Glomerular visceral epithelial cell (primary cell): ENCODE data around the gene EEIG2.
"Not testable (repeated sequence)": the region's sequence is repeated elsewhere in the genome, so short reads cannot be mapped to it uniquely, and the experiment has no call there.

Experiments
- DNase-seq: peaks from one replicate; pipeline ENCODE4 v3.0.0-alpha.2; 2016; ENCODE audit errors: extremely low spot score

The EEIG2 gene

GRCh38 chr1:108547493-108547892 lies 12.4 kb upstream of the EEIG2 start:
- DNase-seq: not testable (repeated sequence)

- no peak for DNase-seq
Observed at GRCh38 chr1:108551137-108551862, 8.6 kb upstream of the EEIG2 start.

- DNase-seq: no peak
Observed at GRCh38 chr1:108553905-108554304, 6.0 kb upstream of the EEIG2 start.

GRCh38 chr1:108554682-108555427 lies 5.0 kb upstream of the EEIG2 start:
- no peak for DNase-seq

- DNase-seq: no peak
Observed at GRCh38 chr1:108556066-108556465, 3.8 kb upstream of the EEIG2 start.

GRCh38 chr1:108556499-108556898 lies 3.4 kb upstream of the EEIG2 start:
- no peak for DNase-seq

- no peak for DNase-seq
Observed at GRCh38 chr1:108557296-108557695, 2.6 kb upstream of the EEIG2 start.

GRCh38 chr1:108560189-108560873 lies 431 bp downstream of the EEIG2 start:
- DNase-seq: no peak

- peak; percentile 41 for DNase-seq
Observed at GRCh38 chr1:108560874-108561459, 1.1 kb downstream of the EEIG2 start.

- DNase-seq: peak; percentile 53
Observed at GRCh38 chr1:108561689-108562326, 1.9 kb downstream of the EEIG2 start.

GRCh38 chr1:108563808-108564207 lies 3.9 kb downstream of the EEIG2 start:
- DNase-seq: no peak

GRCh38 chr1:108565081-108565480 lies 5.2 kb downstream of the EEIG2 start:
- no peak for DNase-seq

GRCh38 chr1:108565512-108565911 lies 5.6 kb downstream of the EEIG2 start:
- DNase-seq: no peak

GRCh38 chr1:108568589-108568988 lies 8.7 kb downstream of the EEIG2 start:
- no peak for DNase-seq

GRCh38 chr1:108569097-108569728 lies 9.3 kb downstream of the EEIG2 start:
- DNase-seq: no peak

GRCh38 chr1:108570128-108570527 lies 10.2 kb downstream of the EEIG2 start:
- peak; percentile 32 for DNase-seq

- DNase-seq: no peak
Observed at GRCh38 chr1:108570998-108571401, 11.1 kb downstream of the EEIG2 start.

- no peak for DNase-seq
Observed at GRCh38 chr1:108572182-108572581, 12.3 kb downstream of the EEIG2 start.

- no peak for DNase-seq
Observed at GRCh38 chr1:108573183-108573582, 13.3 kb downstream of the EEIG2 start.

GRCh38 chr1:108574008-108574407 lies 14.1 kb downstream of the EEIG2 start:
- no peak for DNase-seq

GRCh38 chr1:108575375-108575774 lies 15.5 kb downstream of the EEIG2 start:
- no peak for DNase-seq
